ENCODE measurements around the gene ARL5B.

Gene ARL5B

GRCh38 chr10:18647151-18647550 is 12.1 kb upstream of the ARL5B start:
- H3K79me2 ChIP-seq (ENCODE audit: control insufficient read depth, low read length) = peaks cover 60% of the 10 kb centered on the region
- H3K4me1 ChIP-seq (ENCODE audit: control insufficient read depth, low read length) = peaks cover 29% of the 10 kb centered on the region
- no peak overlapping the region for H3K27ac ChIP-seq (ENCODE audit: low read depth, low read length)
- H3K36me3 ChIP-seq (ENCODE audit: control insufficient read depth, low read length) = peaks cover 47% of the 10 kb centered on the region
- H3K4me3 ChIP-seq (ENCODE audit: low read length) = no peak overlapping the region
- H3F3A ChIP-seq (ENCODE audit: control insufficient read depth, insufficient read depth) = peaks cover 6% of the 10 kb centered on the region
- H3K9me3 ChIP-seq (ENCODE audit: control insufficient read depth, insufficient read depth, low read length) = no peaks in the 10 kb centered on the region
- no peak for TF ChIP-seq CTCF (IDR thresholded peaks at IDR 0.05; ENCODE audit: low read depth, low read length, poor library complexity, severe bottlenecking)
- no peak for TF ChIP-seq EZH2phosphoT487 (IDR thresholded peaks at IDR 0.05; ENCODE audit: borderline replicate concordance, low read length)
- H4K20me1 ChIP-seq (ENCODE audit: control insufficient read depth, insufficient read depth, low read depth, low read length) = 0 out of 2 replicates have a peak, but pooled peaks cover 4% of the 10 kb centered on the region
- H3K27me3 ChIP-seq (ENCODE audit: control insufficient read depth, low read length) = no peaks in the 10 kb centered on the region
- H3K9me2 ChIP-seq (replicated peaks; ENCODE audit: control insufficient read depth, low read length) = no peaks in the 10 kb centered on the region
- H3K4me2 ChIP-seq (ENCODE audit: low read length) = no peak overlapping the region

- no peak for TF ChIP-seq CTCF (IDR thresholded peaks at IDR 0.05; ENCODE audit: low read depth, low read length, poor library complexity, severe bottlenecking)
- no peak for TF ChIP-seq EZH2phosphoT487 (IDR thresholded peaks at IDR 0.05; ENCODE audit: borderline replicate concordance, low read length)
Measured at GRCh38 chr10:18647945-18648344, 11.3 kb upstream of the ARL5B start.

GRCh38 chr10:18649364-18649959 is 9.8 kb upstream of the ARL5B start:
- 0 out of 2 replicates have a peak, but pooled peaks cover 4% of the 10 kb centered on the region for H4K20me1 ChIP-seq (ENCODE audit: control insufficient read depth, insufficient read depth, low read depth, low read length)
- H3K9me3 ChIP-seq (ENCODE audit: control insufficient read depth, insufficient read depth, low read length) = no peaks in the 10 kb centered on the region
- H3K4me2 ChIP-seq (ENCODE audit: low read length) = peak overlapping the region; percentile 92
- no peaks in the 10 kb centered on the region for H3K27me3 ChIP-seq (ENCODE audit: control insufficient read depth, low read length)
- H3F3A ChIP-seq (ENCODE audit: control insufficient read depth, insufficient read depth) = peaks cover 10% of the 10 kb centered on the region
- H3K36me3 ChIP-seq (ENCODE audit: control insufficient read depth, low read length) = peaks cover 42% of the 10 kb centered on the region
- no peaks in the 10 kb centered on the region for H3K9me2 ChIP-seq (replicated peaks; ENCODE audit: control insufficient read depth, low read length)
- no peak overlapping the region for H3K27ac ChIP-seq (ENCODE audit: low read depth, low read length)
- peaks cover 32% of the 10 kb centered on the region for H3K4me1 ChIP-seq (ENCODE audit: control insufficient read depth, low read length)
- H3K79me2 ChIP-seq (ENCODE audit: control insufficient read depth, low read length) = peaks cover 47% of the 10 kb centered on the region
- TF ChIP-seq EZH2phosphoT487 (IDR thresholded peaks at IDR 0.05; ENCODE audit: borderline replicate concordance, low read length) = no peak
- H3K4me3 ChIP-seq (ENCODE audit: low read length) = peak overlapping the region; percentile 89

More at GRCh38 chr10:18647945-18648344, 11.3 kb upstream of the ARL5B start:
- Histone ChIP-seq H4K20me1 (ENCODE audit: control insufficient read depth, insufficient read depth, low read depth, low read length) (0 out of 2 replicates have a peak, but pooled peaks cover 4% of the 10 kb centered on the region), H3K9me2 (replicated peaks; ENCODE audit: control insufficient read depth, low read length) (no peaks in the 10 kb centered on the region), H3K27me3 (ENCODE audit: control insufficient read depth, low read length) (no peaks in the 10 kb centered on the region), H3F3A (ENCODE audit: control insufficient read depth, insufficient read depth) (peaks cover 10% of the 10 kb centered on the region), H3K4me2 (ENCODE audit: low read length) (peak overlapping the region; percentile 92), H3K9me3 (ENCODE audit: control insufficient read depth, insufficient read depth, low read length) (no peaks in the 10 kb centered on the region), H3K27ac (ENCODE audit: low read depth, low read length) (no peak overlapping the region), H3K4me1 (ENCODE audit: control insufficient read depth, low read length) (peaks cover 32% of the 10 kb centered on the region), H3K4me3 (ENCODE audit: low read length) (peak overlapping the region; percentile 89), H3K36me3 (ENCODE audit: control insufficient read depth, low read length) (peaks cover 45% of the 10 kb centered on the region), H3K79me2 (ENCODE audit: control insufficient read depth, low read length) (peaks cover 56% of the 10 kb centered on the region)

- peaks cover 38% of the 10 kb centered on the region for H3K36me3 ChIP-seq (ENCODE audit: control insufficient read depth, low read length)
- peak overlapping the region; percentile 89 for H3K4me3 ChIP-seq (ENCODE audit: low read length)
- no peaks in the 10 kb centered on the region for H3K27me3 ChIP-seq (ENCODE audit: control insufficient read depth, low read length)
- peaks cover 10% of the 10 kb centered on the region for H3F3A ChIP-seq (ENCODE audit: control insufficient read depth, insufficient read depth)
- H3K79me2 ChIP-seq (ENCODE audit: control insufficient read depth, low read length) = peaks cover 47% of the 10 kb centered on the region
- peak overlapping the region; percentile 92 for H3K4me2 ChIP-seq (ENCODE audit: low read length)
- H3K9me2 ChIP-seq (replicated peaks; ENCODE audit: control insufficient read depth, low read length) = no peaks in the 10 kb centered on the region
- peaks cover 32% of the 10 kb centered on the region for H3K4me1 ChIP-seq (ENCODE audit: control insufficient read depth, low read length)
- peak overlapping the region; percentile 52 for H3K27ac ChIP-seq (ENCODE audit: low read depth, low read length)
- no peaks in the 10 kb centered on the region for H3K9me3 ChIP-seq (ENCODE audit: control insufficient read depth, insufficient read depth, low read length)
- 0 out of 2 replicates have a peak, but pooled peaks cover 4% of the 10 kb centered on the region for H4K20me1 ChIP-seq (ENCODE audit: control insufficient read depth, insufficient read depth, low read depth, low read length)
- TF ChIP-seq EZH2phosphoT487 (IDR thresholded peaks at IDR 0.05; ENCODE audit: borderline replicate concordance, low read length) (no peak), CTCF (IDR thresholded peaks at IDR 0.05; ENCODE audit: low read depth, low read length, poor library complexity, severe bottlenecking) (no peak)
Measured at GRCh38 chr10:18650404-18650997, 8.7 kb upstream of the ARL5B start.

All from DOHH2 (cell line).